Activated T-cell treated with anti-CD3 and anti-CD28 coated beads for 24 hours (primary cell): Measurements from ENCODE around the gene ITK.

Experiments used
- DNase-seq: peaks from one replicate; pipeline ENCODE4 v3.0.0-alpha.2; 2020; ENCODE audit warnings: low read depth

ITK gene

DNA sequence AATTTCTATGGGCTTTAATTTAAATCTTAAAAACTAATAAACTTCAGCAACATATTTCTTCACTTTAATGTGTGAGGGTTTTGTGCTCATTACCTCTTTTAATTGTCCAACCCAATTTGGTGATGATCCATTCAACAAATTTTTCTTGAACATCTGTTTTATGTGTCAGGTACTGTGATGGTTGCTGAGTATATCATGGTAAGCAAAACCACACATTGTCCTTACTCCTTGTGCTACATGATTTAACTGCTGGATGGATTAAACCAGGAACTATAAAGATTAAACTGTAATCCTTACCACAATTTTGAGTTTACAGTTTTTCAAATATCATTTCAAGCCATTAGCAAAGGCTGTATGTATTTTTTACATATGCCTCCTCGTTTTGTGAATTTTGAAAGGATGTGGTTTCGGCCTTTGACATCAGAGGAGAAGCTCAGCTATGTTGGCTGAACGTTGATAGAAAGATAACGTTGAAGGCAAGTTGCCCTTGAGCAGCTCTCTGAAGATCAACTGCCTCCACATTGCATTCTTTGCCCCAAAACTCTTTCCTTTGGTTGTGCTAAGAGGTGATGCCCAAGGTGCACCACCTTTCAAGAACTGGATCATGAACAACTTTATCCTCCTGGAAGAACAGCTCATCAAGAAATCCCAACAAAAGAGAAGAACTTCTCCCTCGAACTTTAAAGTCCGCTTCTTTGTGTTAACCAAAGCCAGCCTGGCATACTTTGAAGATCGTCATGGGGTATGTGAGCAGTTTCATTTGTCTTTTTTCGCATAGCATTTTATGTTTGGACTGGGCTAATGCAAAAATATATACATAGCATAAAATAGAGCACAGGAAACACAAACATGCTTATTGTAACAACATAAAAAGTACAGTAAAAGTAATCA is at the start of gene ITK:
TSS of gene ITK (plus strand) at position 467 of the 891 bp plus-strand sequence. CDS start at position 605, 138 bp downstream.
- no peak for DNase-seq

DNA sequence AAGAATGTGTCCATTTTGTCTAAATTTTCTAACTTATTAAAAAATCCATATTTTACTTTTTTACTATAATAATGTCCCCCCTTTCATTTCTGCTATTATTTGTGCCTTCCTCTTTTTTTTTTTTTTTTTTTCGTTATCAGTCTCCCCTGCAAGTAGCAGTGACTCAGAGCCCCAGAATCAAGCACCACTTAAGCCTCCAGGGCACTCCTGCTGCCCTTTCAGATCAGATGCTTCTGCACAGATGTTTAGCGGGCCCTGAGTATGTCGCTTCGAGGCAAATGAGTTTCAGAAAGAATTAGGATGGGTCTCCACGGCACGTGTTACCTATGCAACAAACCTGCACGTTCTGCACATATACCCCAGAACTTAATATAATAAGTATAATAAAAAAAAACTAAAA is 49.7 kb upstream of the ITK start:
- DNase-seq: no peak

DNA sequence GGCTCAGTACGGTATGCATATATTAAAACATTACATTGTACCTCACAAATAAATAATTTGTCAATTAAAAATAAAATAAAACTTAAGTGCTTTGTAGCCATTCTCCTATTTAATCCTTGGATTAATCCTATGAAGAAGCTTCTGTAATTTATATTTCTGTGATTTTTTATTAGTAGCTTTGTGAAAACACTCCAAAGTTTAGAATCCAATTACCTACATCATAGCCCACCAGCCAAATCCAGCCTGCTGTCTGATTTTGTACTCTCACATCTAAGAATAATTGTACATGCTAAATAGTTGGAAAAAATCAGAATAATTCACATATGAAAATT is 48.4 kb upstream of the ITK start:
- DNase-seq: no peak

DNA sequence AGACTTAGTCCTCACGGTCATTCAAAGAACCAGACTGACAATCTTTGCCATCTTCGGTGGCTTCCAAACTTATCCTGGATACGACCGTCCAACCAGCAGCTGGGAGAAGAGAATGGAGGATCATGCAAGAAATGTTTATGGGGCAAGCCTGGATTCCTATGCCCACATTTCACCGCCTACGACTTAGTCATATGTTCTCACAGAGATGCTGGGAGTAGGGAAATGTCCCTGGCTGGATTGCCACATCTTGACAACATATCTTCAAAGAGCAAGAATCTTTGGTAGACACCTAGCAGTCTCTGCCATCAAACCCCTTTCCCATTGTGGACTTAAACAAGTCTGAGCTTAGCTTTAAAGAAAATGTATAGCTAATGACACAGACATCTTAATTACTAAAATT is 42.9 kb upstream of the ITK start:
- no peak for DNase-seq

DNA sequence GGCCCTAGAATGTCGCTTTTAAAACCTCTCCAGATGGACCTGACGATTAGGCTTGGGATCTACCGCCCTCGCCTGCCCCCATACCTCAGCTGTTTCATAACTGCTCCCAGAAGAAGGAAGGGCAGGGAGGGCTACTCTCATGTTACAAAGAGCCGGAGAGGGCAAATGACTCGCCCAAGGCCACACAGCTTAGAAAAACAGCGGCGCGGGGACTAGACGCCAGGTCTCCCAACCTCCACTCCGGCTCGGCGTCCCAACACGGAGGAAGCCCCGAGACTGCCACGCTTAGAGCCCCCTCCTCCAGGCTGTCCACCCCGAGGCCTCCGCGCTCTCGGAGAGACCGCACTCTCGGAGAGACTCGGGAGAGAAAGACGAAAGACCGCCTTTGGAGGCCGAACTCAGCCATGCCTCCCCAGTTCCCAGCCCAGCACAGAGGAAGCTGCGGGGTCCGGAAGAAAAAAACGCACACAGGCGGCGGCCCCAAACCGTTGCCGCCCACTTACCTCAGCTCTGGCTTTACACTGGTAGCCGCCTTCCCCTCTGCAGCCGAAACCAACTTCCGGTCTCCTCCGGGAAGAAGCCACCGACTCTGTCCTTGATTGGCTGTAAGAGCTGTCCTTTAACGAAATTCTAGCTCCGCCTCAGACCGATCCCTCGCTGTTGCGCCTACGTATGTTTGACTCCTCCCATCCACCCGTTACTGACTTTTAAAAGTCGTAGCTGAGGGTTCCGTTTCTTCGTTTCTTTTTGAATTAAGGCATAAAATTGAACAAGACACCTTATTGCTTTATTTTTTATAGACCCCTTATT is 38.1 kb upstream of the ITK start, which contains the start of gene MED7:
TSS of gene MED7 (minus strand) at position 549 of the 810 bp plus-strand sequence. CDS start 3,434 bp downstream, outside the sequence.
- DNase-seq: peak; percentile 90

DNA sequence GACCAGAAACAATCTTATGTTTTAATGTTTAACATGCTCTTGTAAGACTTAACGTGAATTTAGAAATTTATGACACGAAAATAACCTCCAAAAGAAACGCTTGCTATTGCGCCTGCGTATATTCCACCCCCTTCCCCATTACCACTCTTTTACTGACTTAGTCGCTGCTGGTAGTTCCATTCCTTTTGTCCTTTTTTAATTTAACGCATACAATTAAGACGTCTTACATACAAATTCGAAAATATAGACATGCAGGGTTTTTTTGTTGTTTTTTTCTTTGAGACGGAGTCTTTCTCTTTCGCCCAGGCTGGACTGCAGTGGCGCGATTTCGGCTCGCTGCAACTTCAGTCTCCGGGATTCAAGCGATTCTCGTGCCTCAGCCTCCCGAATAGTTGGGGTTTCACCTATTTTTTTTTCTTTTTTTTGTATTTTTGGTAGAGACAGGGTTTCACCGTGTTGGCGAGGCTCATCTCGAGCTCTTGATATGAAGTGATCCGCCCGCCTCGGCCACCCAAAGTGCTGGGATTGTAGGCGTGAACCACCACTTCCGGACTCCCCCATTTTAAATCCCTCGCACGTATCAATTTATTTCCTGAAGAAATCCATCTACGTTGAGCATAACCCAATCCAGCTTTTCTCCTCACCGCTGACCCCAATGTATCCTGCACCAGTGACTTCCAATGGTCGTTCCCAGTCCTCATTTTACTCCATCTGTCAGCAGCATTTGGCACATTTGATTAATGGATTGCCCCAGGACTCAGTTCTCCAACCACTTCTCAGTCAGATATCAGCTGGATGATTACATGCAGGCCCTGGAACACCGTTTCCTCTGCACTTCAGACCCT is 37.3 kb upstream of the ITK start:
- peak; percentile 41 for DNase-seq

DNA sequence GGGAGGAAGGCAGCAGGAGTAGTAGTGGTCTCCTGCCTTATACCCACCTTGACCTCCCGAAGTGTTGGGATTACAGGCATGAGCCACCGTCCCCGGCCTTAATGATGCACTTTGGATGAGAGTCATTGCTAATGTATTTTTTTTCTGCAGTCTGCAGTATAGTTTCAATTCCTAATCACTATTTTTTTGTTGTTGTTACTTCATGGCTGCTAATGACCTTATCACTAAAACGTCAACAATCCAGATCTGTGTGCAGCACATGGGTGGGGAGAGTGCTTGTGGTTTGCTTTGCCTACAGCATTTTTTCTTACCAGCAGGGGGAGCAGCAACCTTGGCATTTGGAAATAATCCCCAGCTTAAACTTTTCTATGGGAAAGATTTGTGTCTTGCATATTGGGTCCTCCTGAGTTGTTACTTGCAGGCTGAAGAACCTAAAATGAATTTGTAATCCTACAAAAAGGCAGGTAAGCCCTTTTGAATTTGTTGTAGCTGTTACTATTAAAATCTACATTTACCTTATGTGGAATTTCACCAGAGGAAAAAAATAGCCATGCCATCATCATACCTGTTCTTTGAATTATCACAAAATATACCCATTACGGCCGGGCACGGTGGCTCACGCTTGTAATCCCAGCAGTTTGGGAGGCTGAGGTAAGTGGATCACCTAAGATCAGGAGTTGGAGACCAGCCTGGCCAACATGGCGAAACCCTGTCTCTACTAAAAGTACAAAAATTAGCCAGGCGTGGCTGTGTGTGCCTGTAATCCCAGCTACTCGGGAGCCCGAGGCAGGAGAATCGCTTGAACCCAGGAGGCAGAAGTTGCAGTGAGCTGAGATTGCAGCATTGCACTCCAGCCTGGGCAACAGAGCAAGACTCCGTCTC is 31.7 kb upstream of the ITK start:
- DNase-seq: peak; percentile 80

DNA sequence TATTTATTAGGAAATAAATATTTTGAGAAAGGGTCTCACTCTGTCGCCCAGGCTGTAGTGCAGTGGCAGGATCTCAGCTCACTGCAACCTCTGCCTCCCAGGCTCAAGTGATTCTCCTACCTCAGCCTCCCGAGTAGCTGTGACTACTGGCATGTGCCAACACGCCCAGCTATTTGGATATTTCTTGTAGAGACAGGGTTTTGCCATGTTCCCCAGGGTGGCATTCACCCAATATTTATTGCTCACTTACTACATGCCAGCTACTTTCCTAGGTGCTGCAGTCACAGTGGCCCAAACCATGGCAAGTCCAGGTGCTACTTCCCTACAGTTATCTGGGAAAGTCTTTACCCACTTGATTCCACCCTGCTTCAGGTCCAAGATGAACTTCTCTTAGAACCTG is 29.6 kb upstream of the ITK start:
- DNase-seq: no peak

DNA sequence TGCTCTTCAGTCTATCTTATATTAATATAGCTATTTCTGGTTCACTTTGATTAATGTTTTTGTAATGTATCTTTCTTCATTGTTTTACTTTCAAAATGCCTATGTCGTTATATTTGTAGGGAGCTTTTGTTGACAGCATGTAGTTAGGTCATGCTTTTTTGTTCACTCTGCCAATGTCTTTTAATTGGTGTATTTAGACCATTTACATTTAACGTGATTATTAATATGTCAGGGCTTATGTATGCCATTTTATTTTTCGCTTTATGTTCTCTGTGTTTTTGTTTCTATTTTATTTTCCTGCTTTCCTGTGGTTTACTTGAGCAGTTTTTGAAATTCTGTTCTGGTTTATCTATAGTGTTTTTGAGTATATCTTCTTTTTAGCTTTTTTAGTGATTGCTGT is 25.3 kb upstream of the ITK start:
- no peak for DNase-seq

DNA sequence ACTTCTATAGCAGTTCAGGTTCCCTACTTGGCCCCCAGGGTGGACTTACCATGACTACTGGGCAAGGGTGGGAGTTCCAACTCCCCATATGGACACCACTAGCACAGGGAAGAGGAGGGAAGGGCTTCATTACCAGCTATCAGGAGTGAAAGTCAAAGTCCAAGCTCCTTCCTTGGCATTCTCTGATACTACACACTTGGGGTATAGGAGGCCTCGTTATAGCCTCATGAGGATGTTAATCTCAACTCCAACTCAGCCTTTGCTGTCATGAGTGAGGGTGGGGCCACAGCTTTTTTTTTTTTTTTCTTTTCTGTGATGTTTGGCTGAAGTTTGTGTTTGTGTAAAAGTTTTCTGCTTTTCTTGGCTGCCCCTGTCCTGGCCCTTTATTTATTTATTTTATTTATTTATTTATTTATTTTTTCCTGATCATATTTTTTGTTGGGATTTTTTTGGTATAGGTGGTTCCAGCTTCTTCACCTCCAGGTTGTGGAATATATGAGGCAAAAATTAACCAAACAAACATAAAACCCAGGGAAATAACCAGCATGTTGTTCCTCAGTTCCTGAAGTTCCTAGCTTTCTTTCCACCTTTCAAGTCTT is 23.2 kb upstream of the ITK start:
- no peak for DNase-seq

DNA sequence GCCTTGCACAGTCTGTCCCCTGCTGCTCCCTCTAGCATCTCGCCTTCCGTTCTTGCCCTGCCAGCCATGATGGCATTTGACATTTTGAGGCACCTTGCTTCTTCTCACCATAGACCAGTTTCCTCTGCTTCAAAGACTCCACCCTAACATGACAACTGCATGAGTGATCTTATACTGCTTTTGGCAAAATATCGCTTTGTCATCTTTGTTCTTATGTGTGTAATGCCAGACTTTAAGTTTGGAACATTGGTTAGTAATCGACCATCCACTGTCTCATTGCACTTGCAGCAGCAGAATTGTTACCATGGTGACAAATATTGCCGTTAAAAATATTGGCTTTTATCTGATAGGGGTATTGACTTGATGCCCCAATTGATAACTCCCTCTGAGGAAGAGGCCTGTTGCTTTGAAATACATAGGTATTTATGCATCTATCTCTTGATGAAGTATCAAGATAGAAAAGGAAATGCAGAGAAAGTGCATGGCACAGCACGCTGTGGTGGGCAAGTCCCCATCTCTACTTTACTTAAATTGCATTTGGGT is 21.4 kb upstream of the ITK start:
- DNase-seq: no peak

DNA sequence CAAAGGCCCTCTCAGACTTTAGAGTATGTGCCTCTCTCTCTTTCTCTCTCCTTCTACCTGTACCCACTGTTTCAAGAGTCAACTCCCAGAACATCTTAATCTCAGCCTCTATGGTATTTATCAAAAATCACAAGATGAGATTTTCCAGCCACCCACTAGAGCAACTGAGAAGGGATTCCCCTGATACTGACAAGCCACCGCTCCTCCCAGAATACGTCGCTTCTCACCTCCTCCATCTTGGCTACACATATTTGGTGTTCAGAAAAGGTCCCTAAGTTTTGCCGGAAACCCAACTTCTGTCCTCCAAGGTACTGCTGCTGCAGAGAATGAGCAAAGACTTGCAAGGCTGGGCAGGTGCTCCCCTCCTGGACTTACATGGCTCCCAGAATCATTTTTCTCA is 20.6 kb upstream of the ITK start:
- no peak for DNase-seq

DNA sequence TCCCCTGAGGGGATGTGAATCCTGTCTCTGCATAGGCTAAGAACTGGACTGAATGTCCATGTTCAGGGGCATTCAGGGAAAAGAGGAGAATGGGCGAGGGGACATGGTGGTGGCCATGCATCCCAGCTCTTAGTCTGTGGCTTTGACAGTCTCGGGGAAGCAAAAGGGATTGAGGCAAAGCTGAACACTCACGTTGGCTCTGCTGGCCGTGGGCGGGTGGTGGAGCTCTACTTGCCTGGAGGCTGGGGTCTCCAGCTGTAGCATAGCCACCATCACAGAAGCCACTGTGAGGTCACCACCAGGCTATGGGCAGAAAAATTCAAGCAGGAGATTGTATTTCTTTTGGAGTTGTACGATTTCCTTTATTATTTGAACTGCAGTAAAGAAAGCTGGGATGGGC is 18.6 kb upstream of the ITK start:
- DNase-seq: no peak

DNA sequence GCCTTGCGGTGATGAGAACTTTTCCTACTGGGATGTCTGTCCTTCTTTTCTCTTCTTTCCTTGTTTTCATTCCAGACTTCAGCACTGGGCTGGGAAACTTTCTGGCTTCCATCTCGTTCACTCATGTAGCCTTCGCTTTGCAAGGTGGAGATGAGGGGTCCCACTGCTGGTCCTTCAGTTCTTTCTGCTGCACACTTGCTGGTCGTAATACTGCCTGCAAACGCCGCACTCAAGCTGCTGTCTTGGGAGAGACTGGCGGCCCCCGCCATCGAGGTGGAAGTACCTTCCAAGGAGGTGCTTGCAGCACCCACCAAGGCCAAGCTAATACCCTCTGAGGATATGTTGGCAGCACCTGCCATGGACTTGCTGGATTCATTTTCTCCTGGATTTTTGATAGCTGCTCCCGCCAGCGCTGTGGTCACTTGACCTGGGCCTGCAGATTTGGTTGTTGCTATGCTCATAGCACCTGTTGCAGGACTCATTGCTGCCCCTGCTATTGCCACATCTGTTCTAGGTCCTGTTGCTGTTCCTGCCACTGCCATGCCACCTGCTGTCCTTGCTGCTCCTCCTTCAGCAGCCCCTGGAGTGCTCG is 17.6 kb upstream of the ITK start:
- DNase-seq: no peak

DNA sequence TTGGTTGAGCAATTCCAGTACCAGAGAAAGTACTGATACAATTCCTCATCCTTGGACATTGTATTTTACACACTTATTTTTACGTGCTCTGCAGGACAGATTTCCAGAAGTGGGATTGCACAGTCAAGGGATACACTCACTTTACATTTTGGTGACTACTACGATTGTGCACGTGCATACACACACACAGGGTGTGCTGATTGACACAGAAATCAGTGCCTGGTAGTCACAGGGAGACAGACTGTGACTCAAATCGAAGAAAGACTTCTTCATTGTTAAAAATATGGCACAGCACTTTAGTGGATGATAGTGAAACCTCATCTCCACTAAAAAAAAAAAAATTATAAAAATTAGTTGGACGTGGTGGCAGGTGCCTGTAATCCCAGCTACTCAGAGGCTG is 16.1 kb upstream of the ITK start:
- DNase-seq: no peak

DNA sequence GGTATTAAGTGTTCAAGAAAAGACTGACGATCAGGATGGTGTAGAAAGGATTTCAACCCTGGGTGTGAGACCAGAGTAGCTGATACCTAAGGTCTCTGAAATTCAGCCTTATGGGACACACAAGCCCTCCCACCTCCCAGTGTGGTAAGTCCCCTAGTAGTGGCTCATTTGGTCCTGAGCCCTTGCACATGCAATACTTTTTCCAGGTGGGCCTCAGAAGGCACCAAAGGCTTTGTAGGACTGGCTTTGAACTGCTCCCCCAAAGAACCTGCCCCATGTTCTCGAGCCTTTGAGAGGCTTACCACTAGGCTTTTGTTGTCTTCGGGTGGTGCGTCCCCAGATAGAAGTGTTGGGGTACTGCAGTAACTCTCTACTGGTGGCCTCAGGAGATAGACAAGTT is 15.4 kb upstream of the ITK start:
- no peak for DNase-seq

DNA sequence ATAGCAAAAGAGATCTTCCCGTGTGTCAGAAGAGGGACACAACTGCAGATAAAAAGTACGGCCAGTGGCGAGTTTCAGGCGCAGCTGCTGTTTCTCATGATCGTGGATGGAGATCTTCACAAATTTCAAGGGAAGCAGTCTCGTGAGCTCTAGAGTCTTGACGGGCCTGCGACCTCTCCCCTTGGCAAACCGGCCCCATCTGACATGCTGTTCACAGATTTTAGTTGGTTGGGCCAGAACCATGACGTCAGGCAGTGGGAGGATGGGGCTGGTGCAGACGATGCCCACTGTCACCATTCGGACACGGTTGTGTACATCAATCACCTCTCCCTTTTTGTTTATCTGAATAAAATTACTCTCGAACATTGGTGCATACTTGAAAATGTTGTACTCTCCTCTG is 15.0 kb upstream of the ITK start:
- DNase-seq: no peak

DNA sequence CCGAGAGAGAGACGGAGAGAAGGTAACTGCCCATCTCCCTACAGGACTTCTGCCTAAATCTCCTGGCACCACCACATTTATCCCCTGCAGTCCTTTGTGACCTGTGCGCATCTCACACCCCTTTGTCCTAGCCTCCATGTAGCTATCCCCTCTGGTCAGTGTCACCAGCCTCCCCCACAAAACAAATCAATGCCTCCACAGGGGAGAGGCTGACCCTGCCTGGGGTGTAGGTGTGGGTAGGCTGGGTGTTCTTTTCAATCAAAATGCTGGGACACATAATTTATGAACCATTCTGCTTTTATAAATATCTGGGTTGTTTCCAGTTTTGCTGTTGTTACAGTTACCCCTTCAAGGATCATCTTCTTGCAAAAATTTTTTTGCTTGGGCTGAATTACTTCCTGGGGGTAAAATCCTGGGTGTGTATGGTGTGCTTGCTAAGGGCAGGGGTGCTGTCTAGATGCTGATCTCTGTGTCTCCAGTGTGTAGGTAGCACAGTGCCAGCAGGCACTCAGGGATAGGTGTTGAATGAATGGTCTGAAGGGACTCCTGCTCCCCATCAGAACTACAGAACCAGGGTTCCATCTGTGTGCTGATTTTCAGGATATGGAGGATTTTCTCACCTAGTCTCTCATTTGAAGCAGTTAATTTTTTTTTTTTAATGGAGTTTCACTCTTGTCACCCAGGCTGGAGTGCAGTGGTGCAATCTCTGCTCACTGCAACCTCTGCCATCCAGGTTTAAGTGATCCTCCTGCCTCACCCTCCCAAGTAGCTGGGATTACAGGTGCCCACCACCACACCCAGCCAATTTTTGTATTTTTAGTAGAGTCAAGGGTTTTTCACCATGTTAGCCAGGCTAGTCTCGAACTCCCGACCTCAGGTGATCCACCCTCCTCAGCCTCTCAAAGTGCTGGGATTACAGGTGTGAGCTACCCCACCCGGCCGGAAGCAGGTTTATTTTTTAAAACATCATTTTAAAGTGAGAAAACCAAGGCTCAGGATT is 14.1 kb upstream of the ITK start, which contains the start of gene GARIN3:
TSS of gene GARIN3 (minus strand) at position 51 of the 1,000 bp plus-strand sequence. CDS start 96 bp downstream, outside the sequence.
- DNase-seq: no peak

DNA sequence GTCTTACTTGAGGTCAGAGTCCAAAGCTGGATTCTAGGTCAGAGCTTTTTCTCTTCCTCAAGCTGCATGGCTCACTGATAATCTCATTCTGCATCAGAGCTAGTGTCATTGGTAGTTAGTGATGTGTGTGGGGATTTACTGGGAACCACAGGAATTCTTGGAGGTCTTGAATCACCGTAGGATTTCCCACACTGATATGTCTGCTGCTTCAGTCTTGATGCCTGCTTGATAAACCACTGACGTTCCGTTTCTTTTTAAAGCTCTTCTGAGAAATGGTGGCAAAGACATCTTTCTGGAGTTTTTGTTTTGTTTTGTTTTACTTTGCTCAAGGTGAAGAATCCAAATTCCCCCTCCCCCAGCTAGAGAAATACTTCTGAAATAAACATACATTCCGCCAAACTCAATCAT is 13.4 kb upstream of the ITK start:
- no peak for DNase-seq
